COLO668 (cell line): ENCODE measurements around the gene ELOVL2.

Source experiments
- DNase-seq: peaks from one replicate; lab custom pipeline; 2025; ENCODE audit not compliant: unreplicated experiment; lab: John Stamatoyannopoulos, UW

The ELOVL2 gene

DNA sequence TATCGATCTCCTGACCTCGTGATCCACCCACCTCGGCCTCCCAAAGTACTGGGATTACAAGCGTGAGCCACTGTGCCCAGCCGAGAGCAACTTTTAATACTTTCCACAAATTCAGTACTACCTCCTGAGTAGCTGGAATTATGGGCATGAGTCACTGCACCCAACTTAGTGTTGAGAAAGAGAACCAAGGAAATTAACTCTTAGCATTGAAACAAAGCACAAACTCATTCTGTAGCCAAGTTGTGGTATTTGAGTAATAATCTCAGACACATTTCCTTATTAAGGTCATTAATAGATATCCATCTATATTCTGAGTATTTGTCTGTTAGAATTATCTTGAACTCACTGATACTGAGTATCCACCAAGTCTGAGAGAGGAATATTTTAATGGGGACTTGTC, 14.3 kb upstream of the ELOVL2 start:
- no peak for DNase-seq

DNA sequence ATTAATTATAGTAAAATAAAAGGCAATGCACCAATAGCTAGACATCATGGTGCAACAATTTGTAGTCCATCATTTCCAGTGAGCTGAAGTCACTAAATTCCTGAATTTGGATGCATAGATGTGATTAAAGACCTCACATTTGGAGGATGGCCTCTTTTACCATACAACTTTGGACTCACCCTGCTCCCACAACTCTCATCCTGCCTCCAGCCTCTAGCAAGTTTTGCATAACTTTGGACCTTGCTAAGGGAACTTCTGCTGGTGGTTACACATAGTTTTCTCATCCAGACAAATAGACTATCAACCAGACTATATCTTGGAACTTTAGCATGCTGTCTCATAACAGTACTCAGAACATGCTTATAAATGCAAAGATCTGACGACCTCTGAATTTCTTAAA, 12.8 kb upstream of the ELOVL2 start:
- no peak for DNase-seq

DNA sequence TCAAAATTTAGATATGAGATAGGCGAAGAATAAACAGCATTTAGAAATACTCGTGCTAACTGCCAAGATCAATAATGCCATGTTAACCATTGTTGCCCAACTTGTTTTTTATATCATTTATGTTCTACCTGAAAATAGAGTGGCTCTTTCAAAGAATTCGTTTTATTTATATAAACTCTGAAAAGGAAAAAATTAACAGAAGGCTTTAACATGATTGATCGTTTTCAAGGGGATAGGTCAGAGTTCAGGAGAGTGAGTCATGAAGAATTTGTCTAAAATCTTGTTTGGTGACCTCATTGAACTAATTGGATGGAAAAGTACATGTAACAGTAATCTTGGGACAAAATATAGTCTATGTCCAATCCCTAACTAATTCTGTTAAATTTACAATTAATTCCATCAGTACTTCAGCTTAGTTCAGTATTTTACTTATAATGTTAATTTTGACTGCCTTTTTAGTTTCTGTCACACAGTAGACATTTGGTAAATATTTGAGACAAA, 11.1 kb upstream of the ELOVL2 start:
- no peak for DNase-seq

DNA sequence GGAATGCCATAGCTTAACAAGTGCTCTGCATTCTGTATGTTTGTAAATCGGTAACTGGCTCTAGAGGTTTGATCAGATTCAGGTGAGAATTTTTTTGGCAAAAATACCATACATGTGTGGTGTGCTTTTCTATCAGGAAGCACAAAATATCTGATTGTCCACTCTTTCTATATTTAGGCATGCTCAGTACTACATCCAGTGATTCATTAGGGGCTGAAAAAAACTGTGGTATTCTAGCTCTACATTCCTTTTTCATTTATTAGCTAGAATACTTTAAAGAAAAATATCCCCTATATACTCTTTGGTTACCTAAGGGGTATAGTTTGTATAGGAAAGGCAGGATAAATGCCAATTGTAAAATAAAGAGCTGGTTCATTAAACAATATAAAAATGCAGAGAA, 10.6 kb upstream of the ELOVL2 start:
- no peak for DNase-seq

DNA sequence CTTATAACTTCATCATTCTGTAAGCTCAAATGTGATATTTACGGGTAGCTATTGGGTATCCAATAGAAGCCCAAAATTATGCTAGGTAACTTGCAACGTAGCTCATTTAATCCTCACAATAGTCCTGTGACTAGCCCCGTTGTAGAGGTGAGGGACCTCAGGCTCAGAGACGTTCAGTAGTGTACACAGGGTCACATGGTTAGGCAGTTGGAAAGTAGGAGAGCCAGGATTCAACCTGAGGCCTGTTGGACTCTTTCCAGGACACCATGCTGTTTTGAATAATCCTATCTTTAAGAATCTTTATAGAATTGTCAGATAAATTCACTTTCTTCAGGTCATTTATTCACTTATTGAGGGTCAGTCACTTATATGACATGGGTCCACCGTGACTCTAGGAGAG, 9.2 kb upstream of the ELOVL2 start:
- no peak for DNase-seq

DNA sequence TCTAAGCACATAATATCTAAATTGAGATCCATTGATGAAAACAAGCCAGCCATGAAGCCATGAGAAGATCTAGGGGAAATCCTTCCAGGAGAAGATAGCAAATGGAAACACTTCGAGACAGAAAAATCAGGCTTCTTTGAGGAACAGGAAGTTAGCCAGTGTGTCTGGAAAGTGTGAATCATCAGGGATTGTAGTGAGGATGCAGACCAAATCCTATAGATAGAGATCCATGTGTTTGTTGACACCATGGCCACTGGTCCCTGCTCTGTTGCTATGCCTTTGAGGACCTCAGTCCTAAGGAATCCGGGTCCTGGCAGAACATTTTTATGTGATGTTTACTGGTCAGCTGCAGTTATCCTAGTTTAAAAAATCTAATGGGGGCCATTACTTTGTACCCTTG, 6.6 kb upstream of the ELOVL2 start:
- no peak for DNase-seq

DNA sequence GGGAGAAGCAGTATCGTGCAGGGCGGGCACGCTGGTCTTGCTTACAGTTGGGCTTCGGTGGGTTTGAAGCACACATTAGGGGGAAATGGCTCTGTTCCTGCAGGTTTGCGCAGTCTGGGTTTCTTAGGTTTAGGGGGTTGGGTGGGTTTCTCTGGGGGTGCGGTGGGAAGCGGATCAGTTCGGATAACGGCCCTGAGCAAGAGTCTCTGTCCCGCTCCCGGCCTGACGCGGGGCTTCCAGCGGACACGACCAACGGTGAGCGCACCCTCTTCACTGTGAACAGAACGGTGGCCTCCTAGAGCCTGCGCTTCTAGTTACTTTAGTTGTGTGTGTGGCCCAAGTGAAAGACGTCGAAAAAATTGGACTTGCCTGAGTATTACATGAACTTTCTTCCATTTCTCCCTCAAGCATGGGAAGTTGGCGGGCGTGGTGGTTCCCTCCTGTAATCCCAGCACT, 635 bp upstream of the ELOVL2 start:
- DNase-seq, result no peak

DNA sequence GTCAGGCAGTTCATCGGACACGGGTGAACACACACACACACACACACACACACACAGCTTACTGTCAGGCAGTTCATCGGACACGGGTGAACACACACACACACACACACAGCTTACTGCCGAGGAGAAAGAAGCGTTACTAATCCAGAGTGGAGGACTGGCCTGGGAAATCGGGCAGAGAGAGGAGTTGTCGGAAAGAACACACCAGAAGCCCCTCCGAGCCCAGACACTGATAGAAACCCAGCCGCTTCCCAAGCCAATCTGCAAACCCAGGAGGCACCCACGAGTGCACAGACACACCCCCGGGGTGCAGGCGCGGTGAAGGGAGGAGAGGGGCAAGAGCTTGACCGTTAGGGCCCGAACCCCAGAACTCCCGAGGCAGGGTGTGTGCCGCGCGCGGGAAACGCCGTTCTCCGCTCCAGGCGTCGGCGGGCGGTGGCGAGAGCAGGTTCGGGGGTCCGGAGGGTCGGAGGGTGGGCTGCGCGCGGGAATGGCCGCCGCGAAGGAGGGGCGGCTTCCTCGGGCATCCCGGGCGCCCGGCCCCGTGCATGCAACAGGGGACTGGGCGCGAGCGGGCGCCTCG, 636 bp downstream of the ELOVL2 start:
- peak; percentile 41 for DNase-seq

DNA sequence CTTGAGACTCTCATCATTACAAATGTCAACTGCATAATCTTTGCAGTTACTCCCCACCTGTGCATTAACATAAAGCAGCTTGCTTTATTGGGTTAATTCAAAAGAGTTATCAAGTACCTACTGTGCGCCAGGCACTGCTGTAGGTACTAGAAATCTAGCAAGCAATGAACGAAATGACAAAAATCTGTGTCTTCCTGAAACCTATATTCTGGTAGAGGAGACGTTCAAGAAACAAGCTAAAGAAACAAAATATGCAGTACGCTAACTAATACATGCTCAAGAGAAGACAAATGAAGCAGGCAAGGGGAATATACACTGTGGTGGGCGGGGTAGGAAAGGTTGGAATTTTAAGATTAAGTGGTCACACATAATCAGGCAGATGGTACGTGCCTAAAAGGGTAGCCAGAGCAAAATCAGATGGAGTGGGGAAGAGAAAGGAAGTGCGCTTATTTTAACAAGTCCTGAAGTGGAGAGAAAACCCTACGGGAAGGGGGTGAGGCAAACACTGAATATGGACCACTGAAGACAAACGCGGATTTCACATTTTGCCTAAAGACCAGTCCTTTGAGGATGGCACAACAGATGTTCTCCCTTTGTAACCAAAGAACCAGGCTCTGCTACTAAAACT, 1.2 kb downstream of the ELOVL2 start:
- no peak for DNase-seq

DNA sequence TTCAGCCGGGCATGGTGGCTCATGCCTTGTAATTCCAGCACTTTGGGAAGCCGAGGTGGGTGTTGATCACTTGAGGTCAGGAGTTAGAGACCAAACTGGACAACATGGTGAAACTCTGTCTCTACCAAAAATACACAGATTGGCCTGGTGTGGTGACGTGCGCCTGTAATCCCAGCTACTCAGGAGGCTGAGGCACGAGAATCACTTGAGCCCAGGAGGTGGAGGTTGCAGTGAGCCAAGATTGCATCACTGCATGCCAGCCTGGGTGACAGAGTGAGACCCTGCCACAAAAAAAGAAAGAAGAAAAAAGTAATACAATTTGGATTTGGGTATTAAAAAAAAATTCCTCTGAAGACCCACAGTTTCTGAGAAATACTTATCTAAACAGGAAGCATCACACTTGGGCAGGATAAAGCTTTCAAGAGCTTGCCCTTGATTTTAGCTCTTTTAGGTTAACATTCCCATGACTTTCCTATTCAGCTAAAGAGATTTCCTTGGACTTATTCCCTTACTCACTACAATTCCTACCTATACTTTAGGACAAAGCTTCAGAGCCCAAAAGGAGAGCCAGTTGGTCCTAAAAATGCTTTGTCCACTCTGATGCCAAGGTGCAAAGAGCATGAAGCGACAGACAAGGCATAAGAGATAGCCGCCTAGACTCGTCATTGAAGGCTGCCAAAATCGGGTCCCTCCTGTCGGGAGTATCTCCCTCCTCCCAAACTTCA, 1.9 kb downstream of the ELOVL2 start:
- no peak for DNase-seq

DNA sequence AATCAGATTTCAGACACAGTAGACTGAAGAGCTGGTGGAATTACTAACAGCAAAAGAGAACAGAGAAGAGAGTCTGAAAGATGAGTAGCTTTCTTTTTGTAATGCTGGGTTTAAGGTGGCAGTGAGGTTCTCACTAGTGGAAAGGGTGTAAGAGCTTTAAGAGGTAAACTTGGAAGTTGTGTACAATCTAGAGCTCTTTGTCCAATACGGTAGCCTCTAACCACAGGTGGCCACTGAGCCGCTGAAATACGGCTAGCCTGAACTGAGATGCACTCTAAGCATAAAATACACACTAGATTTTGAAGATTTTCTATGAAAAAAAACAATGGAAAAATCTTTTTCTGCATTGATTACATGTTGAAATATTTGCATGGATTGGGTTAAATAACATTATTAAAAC, 4.0 kb downstream of the ELOVL2 start:
- DNase-seq, result no peak

DNA sequence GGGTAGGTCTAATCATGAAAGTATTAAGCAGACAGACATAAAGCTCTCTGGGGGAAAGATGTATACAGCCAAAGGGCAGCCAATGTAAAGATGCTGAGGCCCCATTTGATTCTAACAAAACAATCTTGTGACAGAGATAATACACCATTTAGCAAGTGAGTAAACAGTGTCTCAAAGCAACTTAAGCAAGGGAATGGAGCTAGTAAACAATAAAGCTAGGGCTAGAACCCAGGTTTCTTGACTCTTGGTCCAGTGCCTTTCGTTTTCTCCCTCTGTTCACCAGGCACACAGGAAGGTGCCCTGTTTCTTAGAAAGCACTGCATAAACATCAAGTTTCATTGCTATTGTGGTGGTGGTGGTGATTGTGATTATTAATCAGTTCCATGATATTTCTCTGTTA, 5.1 kb downstream of the ELOVL2 start:
- DNase-seq, result no peak

DNA sequence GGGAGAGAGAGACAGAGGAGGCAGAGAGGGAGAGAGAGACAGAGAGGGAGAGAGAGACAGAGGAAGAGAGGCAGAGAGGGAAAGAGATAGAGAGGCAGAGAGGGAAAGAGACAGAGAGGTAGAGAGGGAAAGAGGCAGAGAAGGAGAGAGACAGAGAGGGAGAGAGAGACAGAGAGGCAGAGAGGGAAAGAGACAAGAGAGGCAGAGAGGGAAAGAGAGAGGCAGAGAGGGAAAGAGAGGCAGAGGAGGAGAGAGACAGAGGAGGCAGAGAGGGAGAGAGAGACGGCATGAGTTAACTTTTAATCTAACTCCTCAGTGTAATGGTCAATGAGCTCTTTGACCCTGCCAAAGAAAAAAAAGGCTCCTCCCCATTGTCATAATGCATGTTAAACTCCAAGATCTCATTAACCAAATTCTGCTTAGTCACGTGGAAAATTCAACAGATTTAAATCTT, 7.1 kb downstream of the ELOVL2 start:
- DNase-seq, result no peak

DNA sequence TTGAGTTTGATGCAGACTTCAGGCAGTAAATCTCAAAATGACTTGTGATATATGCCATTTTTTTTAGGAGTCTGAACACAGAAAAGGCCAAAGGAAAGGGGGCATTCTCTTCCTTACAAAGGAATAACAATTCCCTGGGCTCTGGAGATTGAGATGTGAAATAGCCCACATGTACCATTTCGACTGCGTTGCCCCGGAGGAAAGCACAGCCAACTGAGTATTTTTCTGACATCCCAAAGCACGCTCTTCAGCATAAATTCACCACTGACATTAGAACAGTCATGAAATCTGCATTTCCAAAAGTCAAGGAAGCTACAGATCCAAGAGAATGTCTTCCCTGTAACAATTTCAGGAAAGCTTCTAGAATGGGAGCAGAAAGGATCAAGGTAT, 7.8 kb downstream of the ELOVL2 start:
- DNase-seq, result no peak

DNA sequence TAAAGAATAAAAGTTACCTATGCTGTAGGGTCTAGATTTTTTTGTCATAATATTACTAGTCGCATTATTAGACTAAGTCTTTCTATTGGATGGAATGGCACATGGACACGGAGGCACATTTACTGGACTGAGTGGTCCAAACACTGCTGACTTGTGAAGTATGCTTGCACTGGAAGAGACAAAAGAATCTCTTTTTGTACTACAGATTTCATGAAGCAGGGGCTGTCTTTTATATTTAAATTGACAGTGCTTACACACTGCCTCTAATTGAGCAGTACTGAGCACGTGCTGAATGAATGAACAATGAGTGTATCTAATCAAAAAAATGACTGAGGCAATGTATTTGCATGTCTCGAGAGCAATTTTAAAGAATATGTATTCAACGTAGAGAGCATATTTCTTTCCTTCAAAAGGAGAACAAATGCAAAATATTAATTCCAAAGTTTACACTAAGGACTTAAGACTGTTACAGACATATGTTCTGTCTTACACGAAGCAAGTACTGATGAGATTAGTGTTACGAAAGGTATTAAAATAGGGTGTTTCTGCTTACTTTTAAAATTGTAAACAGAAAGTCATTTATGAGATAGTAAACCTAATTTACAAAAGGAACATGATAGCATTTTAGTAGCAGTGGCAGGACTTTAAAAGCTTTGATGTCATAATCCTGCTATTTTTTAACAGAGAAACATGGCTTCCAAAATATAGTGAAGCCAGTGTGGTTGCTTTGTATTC, 8.3 kb downstream of the ELOVL2 start:
- no peak for DNase-seq

DNA sequence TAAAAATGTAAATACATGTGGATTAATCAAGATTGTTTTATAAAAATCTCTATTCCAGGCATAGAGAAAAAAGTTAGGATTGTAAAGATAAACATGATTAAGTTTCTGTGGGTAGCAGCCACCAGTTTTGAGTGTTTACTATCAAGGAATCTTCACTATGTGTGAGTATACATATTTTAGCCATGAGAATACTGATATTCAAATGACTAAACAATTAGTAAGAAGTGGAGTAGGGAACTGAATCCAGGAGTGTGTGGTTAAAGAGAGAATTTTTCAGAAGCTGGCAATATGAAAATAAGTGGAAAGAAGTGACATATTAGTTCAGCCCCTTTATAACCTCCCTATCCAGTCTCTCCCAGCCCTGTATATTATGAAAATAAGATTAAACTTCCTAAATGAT, 10.3 kb downstream of the ELOVL2 start:
- DNase-seq, result no peak

DNA sequence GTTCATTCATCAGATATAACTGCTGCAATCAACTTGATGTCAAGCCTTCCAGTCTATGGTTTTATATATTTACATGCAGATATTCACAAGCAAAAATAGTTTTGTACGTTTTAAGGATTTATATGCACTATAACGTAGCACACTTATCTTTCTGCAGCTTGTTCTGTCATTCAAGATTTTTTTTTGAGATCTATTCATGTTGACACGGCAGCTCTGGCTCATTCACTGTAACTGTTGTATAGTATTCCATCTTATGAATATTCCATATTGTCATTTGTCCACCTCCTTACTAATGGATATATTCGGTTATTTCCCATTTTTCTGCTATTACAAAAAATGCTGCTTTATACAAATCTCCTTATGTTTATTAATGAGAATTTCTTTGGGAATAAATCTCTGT, 13.2 kb downstream of the ELOVL2 start:
- DNase-seq, result no peak

DNA sequence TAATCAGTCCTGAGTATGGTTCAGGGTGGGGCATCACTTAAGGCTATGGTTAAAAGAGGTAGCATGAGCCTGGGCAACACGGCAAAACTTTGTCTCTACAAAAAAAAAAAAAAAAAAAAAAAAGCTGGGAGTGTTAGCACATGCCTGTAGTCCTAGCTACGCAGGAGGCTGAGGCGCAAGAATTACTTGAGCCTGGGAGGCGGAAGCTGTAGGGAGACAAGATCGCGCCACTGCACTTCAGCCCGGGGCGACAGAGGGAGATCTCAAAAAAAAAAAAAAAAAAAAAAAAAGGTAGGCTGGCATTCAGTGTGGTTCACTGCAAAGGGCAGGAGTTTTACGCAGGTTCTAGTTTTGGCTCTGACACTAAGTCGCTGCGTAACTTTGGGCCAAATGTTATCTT, 15.1 kb downstream of the ELOVL2 start:
- DNase-seq, result no peak

DNA sequence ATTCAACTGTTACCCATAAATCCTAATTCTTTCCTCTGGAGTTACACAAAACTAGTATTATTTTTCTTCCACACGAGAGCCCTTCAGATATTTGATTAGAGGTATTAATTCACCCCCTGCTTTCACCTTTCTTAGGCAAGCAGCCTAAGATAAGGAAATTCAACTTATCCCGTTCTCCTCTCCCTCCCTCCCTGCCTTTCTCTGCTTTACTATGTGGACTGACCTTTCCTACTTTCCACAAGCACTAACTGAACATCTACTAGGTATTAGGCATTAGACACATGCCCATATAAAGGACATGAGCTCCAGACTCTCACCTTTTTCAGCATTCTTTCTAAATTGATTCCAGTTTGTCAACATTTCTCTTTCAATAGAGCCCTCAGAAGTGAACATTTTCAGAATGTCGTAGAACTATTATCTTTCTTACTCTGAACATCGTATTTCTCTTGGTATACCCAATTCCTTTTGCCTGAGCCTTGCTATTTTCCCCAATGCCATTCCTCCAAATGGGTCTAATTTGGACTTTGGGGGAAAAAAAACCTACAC, 16.5 kb downstream of the ELOVL2 start:
- no peak for DNase-seq

DNA sequence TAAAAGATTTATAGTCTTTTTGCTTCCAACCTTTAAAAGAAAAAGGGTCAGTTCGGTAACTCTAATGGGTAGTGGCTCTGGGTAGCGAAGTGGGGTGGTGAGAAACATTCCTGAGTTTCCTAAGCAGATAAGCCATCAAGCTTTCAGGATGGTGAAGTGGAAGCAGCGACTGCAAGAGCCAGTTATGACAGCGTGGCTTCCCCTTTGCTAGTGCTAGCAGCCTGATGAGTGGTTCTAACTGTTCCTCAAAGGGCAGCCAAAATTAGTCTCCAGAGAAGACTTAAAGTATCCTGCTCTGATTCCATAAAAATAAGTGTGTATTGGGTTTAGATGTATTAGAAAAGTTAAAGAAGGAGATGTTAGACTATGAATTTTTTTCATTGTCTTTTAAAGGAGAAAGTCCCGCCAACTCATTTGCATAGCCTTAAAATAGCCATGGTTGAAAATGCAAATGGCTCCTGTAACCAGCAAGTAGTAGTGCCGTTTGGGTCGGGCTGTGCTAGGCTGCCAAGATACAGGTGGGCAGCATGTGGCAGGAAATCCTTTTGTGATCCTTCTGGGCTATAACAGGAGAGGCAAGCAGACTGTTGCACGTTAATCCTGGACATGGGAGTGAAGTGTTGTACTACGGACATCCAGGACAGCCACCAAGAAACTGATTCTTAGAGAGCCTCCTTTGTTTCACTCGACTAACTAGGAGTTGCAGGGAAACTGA, 18.0 kb downstream of the ELOVL2 start:
- no peak for DNase-seq

DNA sequence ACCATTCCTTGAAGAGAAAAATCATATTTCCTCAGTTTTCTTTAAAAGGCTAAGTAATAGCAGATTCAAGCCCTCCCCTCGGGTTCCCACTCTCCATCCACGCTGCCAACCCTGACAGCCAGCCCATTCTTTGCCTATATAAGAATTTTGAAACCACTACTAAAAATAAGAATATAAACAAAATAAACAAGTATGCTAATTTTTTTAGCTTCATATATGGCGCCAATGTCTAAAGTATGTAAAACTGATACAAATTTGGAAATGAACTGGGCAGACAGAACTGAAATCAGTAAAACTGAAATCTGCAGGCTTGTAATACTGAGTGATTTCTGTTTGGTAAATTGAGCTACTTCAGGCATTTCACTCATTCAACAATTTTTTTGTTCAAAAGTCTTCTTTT, 19.0 kb downstream of the ELOVL2 start:
- DNase-seq, result no peak
